Uterus (tissue), 4 donors: ENCODE results near the gene TTLL8. TPM values are rescaled to one million over a fixed set of nuclear protein-coding genes. Genes with fewer than 3 reads are reported as not detected.

Source experiments
- DNase-seq, 2 donors: peaks; one replicate each; pipeline ENCODE4 v3.0.0-alpha.2; 2019 to 2020
- H3K27ac ChIP-seq, 2 donors: fragments of 200-600 bp; sonication (generic); 1 replicate in 1 of 2; 2 replicates in 1 of 2; pipeline ENCODE4 v1.5.1; 2016 to 2018
- H3K27me3 ChIP-seq, 2 donors: fragments of 200-600 bp; sonication (generic); one replicate each; pipeline ENCODE4 v1.5.1; 2018 to 2019; ENCODE audit warnings: control low read depth in 1 of 2
- H3K36me3 ChIP-seq, 2 donors: fragments of 200-600 bp; sonication (generic); one replicate each; pipeline ENCODE4 v1.5.1; 2019; ENCODE audit warnings: control low read depth in 1 of 2
- H3K4me1 ChIP-seq, 2 donors: fragments of 200-600 bp; sonication (generic); one replicate each; pipeline ENCODE4 v1.5.1; 2018 to 2019; ENCODE audit warnings: control low read depth in 1 of 2
- H3K4me3 ChIP-seq, 2 donors: fragments of 200-600 bp; sonication (generic); 1 replicate in 1 of 2; 2 replicates in 1 of 2; pipeline ENCODE4 v1.5.1; 2018 to 2019; ENCODE audit warnings: mild to moderate bottlenecking in 1 of 2
- H3K9me3 ChIP-seq, 2 donors: fragments of 200-600 bp; sonication (generic); one replicate each; pipeline ENCODE4 v1.5.1; 2019; ENCODE audit warnings: control low read depth in 1 of 2
- POLR2A ChIP-seq, 2 donors: fragments of 450-650 bp; IDR thresholded peaks; one replicate each; pipeline ENCODE4 v1.6.1; 2016; ENCODE audit warnings: antibody characterized with exemption in 2 of 2, mild to moderate bottlenecking in 1 of 2, moderate library complexity in 1 of 2
- intact Hi-C: fragments of 100-400 bp; cut with DNase I; formaldehyde crosslinking; loops from one replicate; pipeline ENCODE4 v1.15.1; 2023; ENCODE audit warnings: low total_unique reads
- total RNA-seq, 4 donors: library from RNA; depleted of rRNA in 3 of 4; stranded (reverse); fragments of >200 nt in 3 of 4; gene quantifications; one replicate each; pipeline versions ENCODE4 v1.1.0 to v1.2.4, GENCODE V29; 2014 to 2023
- TF ChIP-seq, protein P1 (sequence below), 4 experiments: fragments of 200-600 bp in 2 of 4; fragments of 450-650 bp in 2 of 4; sonication (generic) in 2 of 4; IDR thresholded peaks; one replicate each; pipeline ENCODE4 v1.5.1; 2016 to 2019; ENCODE audit warnings: antibody characterized with exemption in 4 of 4, mild to moderate bottlenecking in 2 of 4, moderate library complexity in 1 of 4
- donor health status: DM: yes; HTN: yes; CAD: no.

Gene TTLL8
- total RNA-seq, 4 donors from 2014 or later = not detected

DNA sequence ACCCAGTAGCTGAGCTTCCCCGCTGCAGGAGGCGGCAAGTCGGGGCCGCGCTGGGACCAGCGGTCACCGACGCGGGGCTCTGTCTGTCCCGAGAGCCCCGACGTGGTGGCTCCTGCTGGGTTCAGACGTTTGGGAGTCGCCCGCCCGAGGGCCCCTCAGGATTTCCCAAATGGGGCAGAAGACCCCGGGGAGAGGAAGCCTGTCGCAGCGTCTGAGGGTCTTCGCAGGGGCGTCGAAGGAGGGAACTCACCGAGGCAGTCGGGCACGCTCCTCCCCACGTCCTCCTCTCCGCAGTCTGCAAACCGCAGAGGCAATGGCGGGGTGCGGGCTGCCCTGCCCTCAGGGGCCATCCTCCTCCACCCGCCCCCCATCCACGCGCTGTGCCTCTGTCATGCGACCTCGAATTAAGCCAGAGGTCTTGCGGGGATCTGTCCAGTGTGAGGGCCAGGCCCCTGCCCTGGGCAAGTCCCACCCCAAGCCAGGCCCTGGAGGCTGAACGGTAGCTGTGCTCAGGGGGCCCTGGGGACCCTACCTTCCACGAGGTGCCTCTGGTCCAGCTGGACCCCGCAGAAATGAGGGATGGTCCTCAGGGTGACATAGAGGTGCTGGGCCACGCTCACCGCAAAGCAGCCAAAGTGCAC lies 58.0 kb downstream of the TTLL8 start:
- Histone ChIP-seq H3K4me3 (no peak overlapping the region), H3K27me3 (peaks cover 0 to 6% of the 10 kb centered on the region in 2 donors), H3K27ac (no peak overlapping the region), H3K4me1 (no peaks in the 10 kb centered on the region), H3K9me3 (no peaks in the 10 kb centered on the region), H3K36me3 (no peaks in the 10 kb centered on the region)
- TF ChIP-seq, protein P1, sequence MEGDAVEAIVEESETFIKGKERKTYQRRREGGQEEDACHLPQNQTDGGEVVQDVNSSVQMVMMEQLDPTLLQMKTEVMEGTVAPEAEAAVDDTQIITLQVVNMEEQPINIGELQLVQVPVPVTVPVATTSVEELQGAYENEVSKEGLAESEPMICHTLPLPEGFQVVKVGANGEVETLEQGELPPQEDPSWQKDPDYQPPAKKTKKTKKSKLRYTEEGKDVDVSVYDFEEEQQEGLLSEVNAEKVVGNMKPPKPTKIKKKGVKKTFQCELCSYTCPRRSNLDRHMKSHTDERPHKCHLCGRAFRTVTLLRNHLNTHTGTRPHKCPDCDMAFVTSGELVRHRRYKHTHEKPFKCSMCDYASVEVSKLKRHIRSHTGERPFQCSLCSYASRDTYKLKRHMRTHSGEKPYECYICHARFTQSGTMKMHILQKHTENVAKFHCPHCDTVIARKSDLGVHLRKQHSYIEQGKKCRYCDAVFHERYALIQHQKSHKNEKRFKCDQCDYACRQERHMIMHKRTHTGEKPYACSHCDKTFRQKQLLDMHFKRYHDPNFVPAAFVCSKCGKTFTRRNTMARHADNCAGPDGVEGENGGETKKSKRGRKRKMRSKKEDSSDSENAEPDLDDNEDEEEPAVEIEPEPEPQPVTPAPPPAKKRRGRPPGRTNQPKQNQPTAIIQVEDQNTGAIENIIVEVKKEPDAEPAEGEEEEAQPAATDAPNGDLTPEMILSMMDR (IDR thresholded peaks at IDR 0.05) = no peak
- TF ChIP-seq POLR2A (IDR thresholded peaks at IDR 0.05) = no peak
- intact Hi-C loops = no loop called here
- no peak for DNase-seq

DNA sequence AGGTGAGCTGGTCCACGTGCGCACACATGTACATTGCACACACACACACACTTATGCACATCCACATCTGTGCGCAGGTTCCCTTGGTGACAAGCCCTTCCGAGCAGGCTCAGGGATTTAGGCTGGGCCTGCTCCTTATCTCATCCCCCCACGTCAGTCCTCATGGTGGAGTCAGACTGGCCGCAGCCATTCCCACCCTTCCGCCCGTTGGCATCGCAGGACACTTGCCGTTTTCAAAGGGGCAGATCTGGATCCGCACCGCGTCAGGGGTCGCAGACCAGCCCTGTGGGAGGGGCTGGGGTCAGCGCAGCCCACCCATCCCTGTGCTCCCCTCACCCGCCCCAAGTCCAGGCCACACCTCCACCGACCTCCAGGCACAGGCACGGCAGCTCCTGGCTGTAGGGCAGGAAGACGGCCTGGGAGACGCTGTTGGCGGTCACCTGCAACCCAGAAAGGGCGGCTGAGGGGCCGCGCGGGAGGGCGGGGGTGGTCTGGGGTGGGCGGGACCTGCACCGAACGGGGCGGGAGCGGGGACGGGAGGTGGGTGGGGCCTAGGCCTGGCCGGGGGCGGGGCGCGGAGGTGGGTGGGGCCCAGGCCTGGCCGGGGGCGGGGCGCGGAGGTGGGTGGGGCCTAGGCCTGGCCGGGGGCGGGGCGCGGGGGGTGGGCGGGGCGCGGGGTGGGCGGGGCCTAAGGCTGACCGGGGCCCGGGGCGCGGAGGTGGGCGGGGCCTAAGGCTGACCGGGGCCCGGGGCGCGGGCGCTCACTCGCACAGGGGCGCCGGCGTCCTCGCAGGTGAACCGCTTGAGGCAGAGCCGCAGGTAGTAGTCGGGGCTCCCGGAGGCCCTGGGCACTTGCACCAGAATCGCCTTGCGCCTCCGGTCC lies 58.8 kb downstream of the TTLL8 start:
- TF ChIP-seq, protein P1 (IDR thresholded peaks at IDR 0.05) = no peak
- TF ChIP-seq POLR2A (IDR thresholded peaks at IDR 0.05) = no peak
- Histone ChIP-seq H3K4me3 (no peak overlapping the region), H3K27me3 (peaks cover 0 to 6% of the 10 kb centered on the region in 2 donors)

DNA sequence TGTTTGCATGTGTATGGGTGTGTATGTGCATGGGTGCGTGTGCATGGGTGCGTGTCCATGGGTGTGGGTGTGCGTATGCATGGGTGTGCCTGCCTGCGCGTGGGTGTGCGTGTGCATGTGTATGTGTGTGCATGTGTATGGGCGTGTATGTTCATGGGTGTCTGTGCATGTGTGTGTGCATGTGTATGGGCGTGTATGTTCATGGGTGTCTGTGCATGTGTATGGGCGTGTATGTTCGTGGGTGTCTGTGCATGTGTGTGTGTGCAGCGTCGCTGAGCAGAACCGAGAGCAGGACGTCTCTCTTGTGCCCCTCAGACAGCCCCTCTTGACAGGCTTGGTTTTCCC lies 59.4 kb downstream of the TTLL8 start:
- intact Hi-C loops = no loop called here
- DNase-seq = no peak

More for the DNA sequence above, 58.8 kb downstream of the TTLL8 start:
- no peaks in the 10 kb centered on the region for H3K9me3 ChIP-seq
- DNase-seq = no peak
- no peaks in the 10 kb centered on the region for H3K4me1 ChIP-seq
- H3K27ac ChIP-seq = no peak overlapping the region
- intact Hi-C loops = no loop called here
- H3K36me3 ChIP-seq = no peaks in the 10 kb centered on the region

DNA sequence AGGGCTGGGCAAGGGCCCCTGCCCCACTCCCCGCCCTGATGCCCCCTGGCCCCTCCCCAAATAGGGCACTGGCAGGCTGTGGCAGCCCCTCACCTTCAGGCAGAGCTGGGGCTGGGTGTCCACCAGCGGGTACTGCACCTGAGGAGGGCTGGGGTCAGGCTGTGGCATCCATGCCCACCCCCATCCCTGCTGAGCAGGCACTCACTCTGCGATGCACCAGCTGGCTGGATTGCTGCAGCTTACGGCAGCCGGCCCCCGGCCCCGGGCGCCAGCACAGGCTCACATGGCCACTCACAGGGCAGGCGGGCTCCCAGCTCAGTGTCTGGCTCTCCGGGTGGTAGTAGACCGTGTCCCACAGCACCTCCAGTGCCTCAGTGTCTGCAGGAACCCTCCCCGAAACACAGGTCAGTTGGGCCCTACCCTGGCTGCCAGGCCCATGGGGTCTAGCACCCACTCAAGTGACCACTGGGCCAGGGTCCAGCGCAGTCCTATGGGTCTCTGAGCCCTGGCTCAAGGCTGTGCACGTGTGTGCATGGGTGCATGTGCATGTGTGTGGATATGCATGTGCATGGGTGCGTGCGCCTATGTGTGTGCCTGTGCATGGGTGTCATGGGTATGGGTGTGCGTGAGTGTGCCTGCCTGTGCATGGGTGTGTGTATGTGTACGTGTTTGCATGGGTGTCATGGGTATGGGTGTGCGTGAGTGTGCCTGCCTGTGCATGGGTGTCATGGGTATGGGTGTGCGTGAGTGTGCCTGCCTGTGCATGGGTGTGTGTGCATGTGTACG lies 60.0 kb downstream of the TTLL8 start:
- intact Hi-C loops = no loop called here
- TF ChIP-seq POLR2A (IDR thresholded peaks at IDR 0.05) = no peak
- TF ChIP-seq, protein P1 (IDR thresholded peaks at IDR 0.05) = no peak
- Histone ChIP-seq H3K4me3 (no peak overlapping the region), H3K4me1 (no peaks in the 10 kb centered on the region), H3K27me3 (peaks cover 0 to 6% of the 10 kb centered on the region in 2 donors), H3K27ac (no peak overlapping the region), H3K9me3 (no peaks in the 10 kb centered on the region), H3K36me3 (no peaks in the 10 kb centered on the region)
- no peak for DNase-seq

More for the DNA sequence above, 59.4 kb downstream of the TTLL8 start:
- no peaks in the 10 kb centered on the region for H3K4me1 ChIP-seq
- H3K27me3 ChIP-seq = peaks cover 0 to 6% of the 10 kb centered on the region in 2 donors
- H3K36me3 ChIP-seq = no peaks in the 10 kb centered on the region
- H3K27ac ChIP-seq = no peak overlapping the region
- no peak for TF ChIP-seq POLR2A (IDR thresholded peaks at IDR 0.05)
- TF ChIP-seq, protein P1 (IDR thresholded peaks at IDR 0.05) = no peak
- H3K9me3 ChIP-seq = no peaks in the 10 kb centered on the region
- no peak overlapping the region for H3K4me3 ChIP-seq
